Brain microvascular endothelial cell (primary cell): ENCODE results near the gene DGKB.

ENCODE experiments used
- DNase-seq: peaks from one replicate; pipeline ENCODE4 v3.0.0-alpha.2; 2020
- H3K27ac ChIP-seq: fragments of 250-450 bp; sonication (Bioruptor Pico); 2 replicates; pipeline ENCODE4 v1.5.1; 2020; ENCODE audit warnings: mild to moderate bottlenecking, moderate library complexity
- H3K27me3 ChIP-seq: fragments of 250-450 bp; sonication (Bioruptor Pico); replicated peaks from 2 replicates; pipeline ENCODE4 v1.5.1; 2020; ENCODE audit warnings: mild to moderate bottlenecking
- H3K36me3 ChIP-seq: fragments of 250-450 bp; sonication (Bioruptor Pico); replicated peaks from 2 replicates; pipeline ENCODE4 v1.5.1; 2020; ENCODE audit warnings: mild to moderate bottlenecking
- H3K4me3 ChIP-seq: 2 replicates; pipeline ENCODE4 v1.5.1; 2011; ENCODE audit warnings: low read depth, mild to moderate bottlenecking, control low read depth, low read length, moderate library complexity
- in situ Hi-C: cut with HindIII; loops from 2 replicates; pipeline ENCODE4 v1.10.0; 2017; ENCODE audit warnings: low sequenced_read_pairs, low pct_ligation_motif_present
- TF ChIP-seq, protein P1 (sequence below): IDR thresholded peaks from 2 replicates; pipeline ENCODE4 v1.5.1; 2011; ENCODE audit warnings: low read depth, mild to moderate bottlenecking, moderate library complexity, low read length, control low read depth, inconsistent platforms; ENCODE audit errors: missing control alignments

DGKB gene

DNA sequence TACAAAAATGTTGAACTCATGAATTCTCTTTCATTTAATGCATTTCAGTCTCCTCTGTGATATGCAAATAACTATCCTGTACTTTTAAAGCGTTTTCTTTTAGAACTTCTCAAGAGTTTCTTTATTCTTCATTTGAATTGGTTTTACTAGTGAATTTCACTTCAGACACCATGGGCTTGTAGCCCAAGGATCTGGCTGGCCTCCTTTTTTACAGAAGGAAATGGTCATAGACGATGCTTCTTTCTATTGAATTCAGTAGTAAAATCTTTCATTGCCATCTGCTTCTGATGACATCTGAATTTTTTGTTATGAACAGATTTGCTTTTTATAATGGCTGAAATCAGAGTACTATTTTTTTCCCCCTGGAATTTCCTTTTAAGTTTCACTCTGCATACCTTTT, 777.8 kb downstream of the DGKB start:
- in situ Hi-C loops: no loop called here
- DNase-seq: no peak
- Histone ChIP-seq H3K27me3 (no peaks in the 10 kb centered on the region), H3K4me3 (no peak overlapping the region), H3K36me3 (no peaks in the 10 kb centered on the region), H3K27ac (no peak overlapping the region)
- TF ChIP-seq, protein P1, sequence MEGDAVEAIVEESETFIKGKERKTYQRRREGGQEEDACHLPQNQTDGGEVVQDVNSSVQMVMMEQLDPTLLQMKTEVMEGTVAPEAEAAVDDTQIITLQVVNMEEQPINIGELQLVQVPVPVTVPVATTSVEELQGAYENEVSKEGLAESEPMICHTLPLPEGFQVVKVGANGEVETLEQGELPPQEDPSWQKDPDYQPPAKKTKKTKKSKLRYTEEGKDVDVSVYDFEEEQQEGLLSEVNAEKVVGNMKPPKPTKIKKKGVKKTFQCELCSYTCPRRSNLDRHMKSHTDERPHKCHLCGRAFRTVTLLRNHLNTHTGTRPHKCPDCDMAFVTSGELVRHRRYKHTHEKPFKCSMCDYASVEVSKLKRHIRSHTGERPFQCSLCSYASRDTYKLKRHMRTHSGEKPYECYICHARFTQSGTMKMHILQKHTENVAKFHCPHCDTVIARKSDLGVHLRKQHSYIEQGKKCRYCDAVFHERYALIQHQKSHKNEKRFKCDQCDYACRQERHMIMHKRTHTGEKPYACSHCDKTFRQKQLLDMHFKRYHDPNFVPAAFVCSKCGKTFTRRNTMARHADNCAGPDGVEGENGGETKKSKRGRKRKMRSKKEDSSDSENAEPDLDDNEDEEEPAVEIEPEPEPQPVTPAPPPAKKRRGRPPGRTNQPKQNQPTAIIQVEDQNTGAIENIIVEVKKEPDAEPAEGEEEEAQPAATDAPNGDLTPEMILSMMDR: no peak

- no peak for DNase-seq
- TF ChIP-seq, protein P1: no peak
- H3K36me3 ChIP-seq: no peaks in the 10 kb centered on the region
- in situ Hi-C loops: no loop called here
- no peak overlapping the region for H3K4me3 ChIP-seq
- no peak overlapping the region for H3K27ac ChIP-seq
- H3K27me3 ChIP-seq: no peaks in the 10 kb centered on the region
These were observed 778.6 kb downstream of the DGKB start for GRCh38 chr7:14123923-14124322.

GRCh38 chr7:14115701-14116100, 786.9 kb downstream of the DGKB start:
- no peaks in the 10 kb centered on the region for H3K27me3 ChIP-seq
- no peaks in the 10 kb centered on the region for H3K36me3 ChIP-seq
- in situ Hi-C loops: no loop called here
- TF ChIP-seq, protein P1: no peak
- H3K27ac ChIP-seq: no peak overlapping the region
- H3K4me3 ChIP-seq: no peak overlapping the region
- DNase-seq: no peak

- DNase-seq: no peak
- H3K36me3 ChIP-seq: no peaks in the 10 kb centered on the region
- no peaks in the 10 kb centered on the region for H3K27me3 ChIP-seq
- no peak overlapping the region for H3K4me3 ChIP-seq
- H3K27ac ChIP-seq: no peak overlapping the region
- in situ Hi-C loops: no loop called here
- TF ChIP-seq, protein P1: no peak
These were observed 797.7 kb downstream of the DGKB start for GRCh38 chr7:14104861-14105260.

GRCh38 chr7:14096159-14096558, 806.4 kb downstream of the DGKB start:
- Histone ChIP-seq H3K36me3 (no peaks in the 10 kb centered on the region), H3K27me3 (no peaks in the 10 kb centered on the region), H3K27ac (no peak overlapping the region), H3K4me3 (no peak overlapping the region)
- in situ Hi-C loops: no loop called here
- DNase-seq: no peak
- TF ChIP-seq, protein P1: no peak

GRCh38 chr7:14095233-14095950, 807.2 kb downstream of the DGKB start:
- H3K4me3 ChIP-seq: no peak overlapping the region
- no peaks in the 10 kb centered on the region for H3K27me3 ChIP-seq
- in situ Hi-C loops: no loop called here
- H3K36me3 ChIP-seq: no peaks in the 10 kb centered on the region
- no peak overlapping the region for H3K27ac ChIP-seq
- no peak for DNase-seq
- TF ChIP-seq, protein P1: no peak
